Measurements from ENCODE around the gene F2R. TPM values are rescaled to one million over a fixed set of nuclear protein-coding genes. Genes with fewer than 3 reads are reported as not detected.

The F2R gene
- total RNA-seq, 1 donor from 2014 or later, result 38.8 TPM

GRCh38 chr5:76690704-76691466 is 25.0 kb upstream of the F2R start:
- peak; percentile 43 for DNase-seq

- peak; percentile 34 for DNase-seq
Observed at GRCh38 chr5:76691467-76692273, 24.3 kb upstream of the F2R start.

GRCh38 chr5:76692274-76692540 is 23.7 kb upstream of the F2R start:
- DNase-seq, result no peak

- no peak for DNase-seq
Observed at GRCh38 chr5:76692651-76693050, 23.3 kb upstream of the F2R start.

- no peak for DNase-seq
Observed at GRCh38 chr5:76693141-76693540, 22.8 kb upstream of the F2R start.

GRCh38 chr5:76694317-76694716 is 21.6 kb upstream of the F2R start:
- no peak for DNase-seq

GRCh38 chr5:76695346-76695745 is 20.6 kb upstream of the F2R start:
- peak; percentile 75 for DNase-seq

GRCh38 chr5:76696251-76696650 is 19.7 kb upstream of the F2R start:
- DNase-seq, result no peak

GRCh38 chr5:76697670-76698069 is 18.3 kb upstream of the F2R start:
- no peak for DNase-seq

- no peak for DNase-seq
Observed at GRCh38 chr5:76700571-76700970, 15.4 kb upstream of the F2R start.

- DNase-seq, result peak; percentile 49
Observed at GRCh38 chr5:76701298-76701697, 14.6 kb upstream of the F2R start.

GRCh38 chr5:76703707-76704106 is 12.2 kb upstream of the F2R start:
- DNase-seq, result no peak

- no peak for DNase-seq
Observed at GRCh38 chr5:76704131-76704663, 11.7 kb upstream of the F2R start.

- DNase-seq, result no peak
Observed at GRCh38 chr5:76705574-76705973, 10.4 kb upstream of the F2R start.

- no peak for DNase-seq
Observed at GRCh38 chr5:76709762-76710161, 6.2 kb upstream of the F2R start.

GRCh38 chr5:76710991-76711390 is 4.9 kb upstream of the F2R start:
- no peak for DNase-seq

- DNase-seq, result peak; percentile 51
Observed at GRCh38 chr5:76714751-76715485, 1.0 kb upstream of the F2R start.

GRCh38 chr5:76715486-76715735 is 515 bp upstream of the F2R start:
- DNase-seq, result no peak

GRCh38 chr5:76716456-76717157 is 681 bp downstream of the F2R start:
- DNase-seq, result peak; percentile 30

GRCh38 chr5:76717222-76718083 is 1.5 kb downstream of the F2R start:
- no peak for DNase-seq

- no peak for DNase-seq
Observed at GRCh38 chr5:76718381-76718832, 2.5 kb downstream of the F2R start.

GRCh38 chr5:76718880-76719279 is 3.0 kb downstream of the F2R start:
- no peak for DNase-seq

Measured in tongue (tissue), 2 donors.